ENCODE measurements around the gene PPM1L.
"Not testable (repeated sequence)": the region's sequence is repeated elsewhere in the genome, so short reads cannot be mapped to it uniquely, and the experiment has no call there.

Gene PPM1L

GRCh38 chr3:160755776-160756304 is at the start of gene PPM1L:
TSS of gene PPM1L (plus strand) at chr3:160756231.
- DNase-seq = peak; percentile 21 to 62

DNA sequence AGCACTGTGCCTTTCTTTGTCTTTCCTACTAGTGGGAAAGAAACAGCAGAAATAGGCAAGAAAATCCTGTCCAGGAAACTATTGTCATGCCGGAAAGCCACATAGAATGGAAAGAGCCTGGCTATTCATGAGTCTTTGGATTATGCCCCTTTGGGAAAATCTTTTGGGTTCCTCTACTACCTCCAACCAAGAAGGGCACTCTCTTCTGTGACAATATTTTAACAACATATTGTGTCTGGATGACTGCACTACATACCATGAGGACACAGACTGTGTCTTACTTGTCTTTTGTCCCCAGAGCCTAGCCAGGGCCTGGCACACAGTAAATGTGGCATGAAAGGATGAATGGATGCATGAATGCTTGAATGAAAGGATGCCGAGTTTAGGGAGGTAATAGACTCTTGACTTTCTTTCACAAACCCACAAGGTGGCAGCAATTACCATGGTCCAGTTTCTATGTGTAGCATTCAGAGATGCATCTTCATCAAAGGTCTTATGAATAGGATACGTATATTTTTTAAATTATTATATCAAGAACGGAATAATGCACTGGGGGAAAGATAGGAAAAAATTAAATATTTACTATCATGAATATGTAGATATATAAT is 48.7 kb upstream of the PPM1L start:
- peak; percentile 36 to 55 for DNase-seq

- no peak for DNase-seq
Measured at GRCh38 chr3:160709477-160710182, 46.4 kb upstream of the PPM1L start.

DNA sequence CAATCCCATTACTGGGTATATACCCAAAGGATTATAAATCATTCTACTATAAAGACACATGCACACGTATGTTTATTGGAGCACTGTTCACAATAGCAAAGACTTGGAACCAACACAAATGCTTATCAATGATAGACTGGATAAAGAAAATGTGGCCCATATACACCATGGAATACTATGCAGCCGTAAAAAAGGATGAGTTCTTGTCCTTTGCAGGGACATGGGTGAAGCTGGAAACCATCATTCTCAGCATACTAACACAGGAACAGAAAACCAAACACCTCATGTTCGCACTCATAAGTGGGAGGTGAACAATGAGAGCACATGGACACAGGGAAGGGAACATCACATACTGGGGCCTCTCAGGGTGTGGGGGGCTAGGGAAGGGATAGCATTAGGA is 42.9 kb upstream of the PPM1L start:
- DNase-seq = not testable (repeated sequence)

DNA sequence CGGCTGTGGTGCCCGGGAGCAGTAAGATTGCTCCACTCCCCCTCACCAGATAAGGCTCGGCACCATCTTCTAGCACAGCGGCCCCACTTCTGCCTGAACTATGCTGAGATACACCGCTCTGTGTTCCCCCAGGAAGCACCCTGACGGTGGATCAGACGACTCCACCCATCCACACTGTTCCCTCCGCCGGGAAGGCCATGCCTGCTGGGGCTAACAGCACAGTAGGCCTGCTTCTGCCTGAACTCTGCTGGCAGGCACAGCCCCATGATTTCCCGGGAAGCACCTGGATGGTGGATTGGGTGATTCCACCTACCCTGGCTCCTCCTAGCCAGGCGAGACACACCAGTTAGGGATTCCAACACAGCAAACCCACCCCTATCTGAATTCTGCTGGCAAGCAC is 36.3 kb upstream of the PPM1L start:
- DNase-seq = no peak

DNA sequence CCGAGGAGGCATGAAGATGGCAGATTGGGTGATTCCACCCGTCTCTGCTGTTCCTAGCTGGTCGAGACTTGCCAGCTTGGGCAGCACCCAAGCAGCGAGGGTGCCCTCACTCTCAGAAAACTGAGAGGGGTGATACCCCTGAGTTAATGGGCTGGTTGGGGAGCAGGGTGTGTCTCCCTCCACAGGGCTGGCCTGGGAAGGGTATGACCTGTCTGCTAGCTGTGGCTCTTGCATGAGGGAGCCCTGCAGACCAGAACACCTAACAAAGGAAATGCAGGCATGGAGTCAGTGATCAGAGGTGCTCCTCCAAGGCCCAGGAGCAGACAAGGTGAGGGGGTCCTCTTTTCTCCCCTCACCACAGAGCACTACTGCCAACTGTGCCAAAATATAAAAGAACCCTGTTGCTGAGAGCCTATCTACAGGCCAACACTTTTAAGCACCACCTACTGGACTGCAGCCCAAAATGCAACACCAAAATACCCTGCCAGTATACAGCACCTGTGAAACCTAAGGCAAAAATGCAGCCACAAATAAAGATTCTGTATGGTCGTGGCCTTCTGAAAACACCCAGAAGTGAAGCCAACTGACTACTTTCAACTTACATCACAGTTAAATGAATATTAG is 35.8 kb upstream of the PPM1L start:
- no peak for DNase-seq

DNA sequence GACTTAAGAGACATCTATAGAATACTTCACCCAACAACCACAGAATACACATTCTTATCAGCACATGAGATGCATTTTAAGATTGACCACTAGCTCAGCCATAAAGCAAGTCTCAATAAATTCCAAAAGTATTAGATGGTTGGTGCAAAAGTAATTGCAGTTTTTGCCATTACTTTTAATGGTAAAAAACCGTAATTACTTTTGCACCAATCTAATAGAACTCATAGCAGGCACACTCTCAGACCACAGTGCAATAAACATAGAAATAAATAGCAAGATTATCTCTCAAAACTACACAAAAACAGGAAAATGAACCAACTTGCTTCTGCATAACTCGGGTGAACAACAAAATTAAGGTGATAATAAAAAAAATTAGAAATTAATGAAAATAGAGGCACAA is 33.7 kb upstream of the PPM1L start:
- DNase-seq = no peak

DNA sequence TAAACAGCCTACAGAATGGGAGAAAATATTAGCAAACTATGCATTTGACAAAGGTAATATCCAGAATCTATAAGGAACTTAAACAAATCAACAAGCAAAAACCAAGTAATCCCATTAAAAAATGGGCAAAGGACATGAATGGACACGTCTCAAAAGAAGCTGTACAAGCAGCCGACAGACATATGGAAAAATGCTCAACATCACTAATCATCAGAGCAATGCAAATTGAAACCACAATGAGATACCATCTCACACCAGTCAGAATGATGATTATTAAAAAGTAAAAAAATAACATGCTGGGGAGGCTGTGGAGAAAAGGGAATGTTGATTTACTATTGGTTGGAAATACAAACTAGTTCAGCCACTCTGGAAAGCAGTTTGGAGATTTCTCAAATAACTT is 30.7 kb upstream of the PPM1L start:
- DNase-seq = no peak

DNA sequence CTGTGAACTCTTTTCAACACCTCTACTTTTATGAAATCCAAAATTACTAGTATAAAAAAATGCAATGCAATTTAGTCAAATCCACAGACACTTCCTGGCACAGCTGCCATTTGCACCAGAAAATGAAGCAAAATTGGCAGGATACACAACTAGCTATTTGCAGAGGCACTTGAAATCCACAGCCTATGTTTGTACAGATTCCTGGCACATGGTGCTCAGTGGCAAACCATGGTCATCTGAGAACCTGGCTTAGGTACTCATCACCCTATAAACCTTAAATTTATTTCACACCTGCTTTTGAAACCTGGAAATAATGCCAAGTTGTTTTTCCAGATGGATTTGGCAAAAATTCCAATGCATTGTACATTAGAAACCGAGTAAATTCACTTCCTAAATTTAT is 20.2 kb upstream of the PPM1L start:
- DNase-seq = peak; percentile 86 to 89

DNA sequence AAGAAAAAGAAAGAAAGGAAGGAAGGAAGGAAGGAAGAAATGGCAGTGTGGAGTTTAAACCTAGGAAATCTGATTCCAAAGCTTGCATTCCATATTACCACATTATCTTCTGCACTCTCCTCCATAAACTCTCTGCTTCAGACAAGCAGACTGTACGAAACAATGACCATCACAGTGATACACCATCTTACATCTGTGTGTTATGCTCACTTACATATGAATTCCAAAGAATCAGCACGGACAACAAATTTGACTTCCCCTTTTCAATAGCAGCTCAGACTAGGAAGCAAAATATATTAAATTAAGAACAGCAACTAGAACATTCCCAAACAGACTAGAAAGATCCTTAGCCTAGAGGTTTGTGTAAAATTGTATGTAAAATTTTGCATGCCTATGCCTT is 18.0 kb upstream of the PPM1L start:
- no peak for DNase-seq

DNA sequence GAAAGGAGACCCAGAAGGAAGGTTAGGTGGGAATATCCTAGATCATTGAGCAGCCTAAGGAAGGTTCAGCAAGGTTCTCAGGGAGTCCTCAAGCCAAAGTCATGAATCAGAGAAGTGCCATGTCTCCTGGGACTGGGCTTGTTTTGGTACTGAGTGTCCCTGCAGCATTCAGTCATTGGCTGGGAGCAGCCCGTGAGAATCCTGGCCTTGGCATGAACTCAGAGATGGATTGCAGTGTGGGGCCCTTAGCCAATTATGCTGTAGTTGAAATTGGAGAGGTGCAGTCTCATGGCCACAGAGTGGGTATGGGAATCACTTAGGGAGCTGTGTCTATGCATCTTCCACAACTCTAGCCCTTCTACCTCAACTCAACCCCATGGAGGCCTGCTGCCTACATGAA is 17.0 kb upstream of the PPM1L start:
- DNase-seq = no peak

GRCh38 chr3:160746976-160747375 is 9.1 kb upstream of the PPM1L start:
- DNase-seq = no peak

DNA sequence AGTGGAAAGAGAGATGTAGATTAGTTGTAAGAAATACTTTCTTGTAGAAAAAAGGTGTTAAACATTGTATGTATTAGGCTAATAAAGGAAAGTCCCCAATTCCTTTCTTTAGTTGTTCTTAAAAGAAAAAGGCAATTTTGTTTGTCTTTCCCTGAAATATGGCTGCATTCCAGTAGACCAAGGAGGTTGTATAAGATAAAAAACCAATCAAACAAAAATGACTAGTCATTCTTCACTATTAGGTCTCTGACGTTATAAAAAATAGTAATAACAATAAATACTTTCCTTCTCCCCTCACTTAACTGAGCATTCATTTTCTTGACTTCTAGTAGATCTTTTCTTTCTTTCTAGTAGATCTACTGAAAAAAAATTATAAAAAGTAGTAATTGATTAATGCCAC is 8.6 kb upstream of the PPM1L start:
- no peak for DNase-seq

DNA sequence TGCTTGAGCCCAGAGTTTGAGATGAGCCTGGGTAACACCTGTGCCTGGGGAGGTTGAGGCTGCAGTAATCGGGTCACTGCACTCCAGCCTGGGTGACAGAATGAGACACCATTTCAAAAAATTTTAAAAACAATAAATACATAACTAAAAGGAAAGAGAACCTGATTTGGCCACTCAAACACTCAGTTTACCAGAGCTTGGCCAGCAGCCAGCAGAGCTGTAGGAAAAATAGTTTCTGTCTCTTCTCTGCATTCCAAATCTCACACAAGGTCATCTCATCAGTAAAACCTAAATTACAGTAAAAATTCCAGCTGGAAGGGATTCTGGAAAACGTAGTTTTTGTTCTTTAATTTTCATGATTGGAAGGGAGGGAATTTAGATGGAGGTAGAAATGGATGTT is 7.8 kb upstream of the PPM1L start:
- no peak for DNase-seq

DNA sequence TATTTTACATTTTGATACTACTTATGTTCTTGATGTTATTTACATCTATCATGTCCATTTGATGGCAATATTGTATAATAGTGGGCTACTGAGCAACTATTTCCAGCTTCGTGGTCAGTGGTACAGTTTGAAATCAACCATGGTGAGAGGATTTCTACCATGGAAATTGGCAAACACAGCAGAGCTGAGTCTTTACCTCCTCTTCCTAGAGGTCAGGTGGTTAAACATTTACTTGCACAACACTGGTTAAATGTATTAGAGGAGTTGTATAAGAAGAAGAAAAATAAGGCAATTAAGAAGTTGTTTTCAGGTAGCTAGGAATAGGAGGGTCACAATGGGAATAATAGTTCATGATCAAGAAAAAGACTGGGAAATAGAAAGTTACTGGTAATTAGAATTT is 7.2 kb upstream of the PPM1L start:
- no peak for DNase-seq

GRCh38 chr3:160753953-160754352 is 2.1 kb upstream of the PPM1L start:
- no peak for DNase-seq

DNA sequence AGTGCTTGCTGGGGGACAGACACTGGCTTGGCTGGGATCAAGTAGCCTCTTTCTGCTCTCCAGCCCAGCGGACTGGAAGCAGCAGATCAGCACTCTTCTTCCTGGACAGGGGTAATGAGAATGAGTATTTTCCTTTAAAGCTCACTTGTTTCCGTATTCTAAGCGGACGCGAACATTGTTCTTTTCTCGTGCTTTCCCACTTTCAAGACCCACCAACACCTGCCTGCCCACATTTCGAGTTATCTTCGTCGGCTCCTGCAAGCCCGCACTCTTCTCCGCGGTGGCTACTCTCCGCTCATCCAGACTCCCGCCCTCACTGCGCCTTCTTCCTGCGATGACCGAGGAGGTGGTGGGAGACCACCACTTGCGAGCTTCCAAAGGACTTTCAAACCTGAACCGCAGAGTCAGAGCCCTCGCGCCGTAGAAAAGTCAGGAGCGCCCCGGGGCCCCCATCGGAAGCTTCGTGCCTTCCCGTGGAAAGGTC is 1.6 kb upstream of the PPM1L start:
- peak; percentile 34 to 46 for DNase-seq

- peak; percentile 81 to 85 for DNase-seq
Measured at GRCh38 chr3:160754855-160755747, 930 bp upstream of the PPM1L start.

- no peak for DNase-seq
Measured at GRCh38 chr3:160757233-160758106, 1.4 kb downstream of the PPM1L start.

DNA sequence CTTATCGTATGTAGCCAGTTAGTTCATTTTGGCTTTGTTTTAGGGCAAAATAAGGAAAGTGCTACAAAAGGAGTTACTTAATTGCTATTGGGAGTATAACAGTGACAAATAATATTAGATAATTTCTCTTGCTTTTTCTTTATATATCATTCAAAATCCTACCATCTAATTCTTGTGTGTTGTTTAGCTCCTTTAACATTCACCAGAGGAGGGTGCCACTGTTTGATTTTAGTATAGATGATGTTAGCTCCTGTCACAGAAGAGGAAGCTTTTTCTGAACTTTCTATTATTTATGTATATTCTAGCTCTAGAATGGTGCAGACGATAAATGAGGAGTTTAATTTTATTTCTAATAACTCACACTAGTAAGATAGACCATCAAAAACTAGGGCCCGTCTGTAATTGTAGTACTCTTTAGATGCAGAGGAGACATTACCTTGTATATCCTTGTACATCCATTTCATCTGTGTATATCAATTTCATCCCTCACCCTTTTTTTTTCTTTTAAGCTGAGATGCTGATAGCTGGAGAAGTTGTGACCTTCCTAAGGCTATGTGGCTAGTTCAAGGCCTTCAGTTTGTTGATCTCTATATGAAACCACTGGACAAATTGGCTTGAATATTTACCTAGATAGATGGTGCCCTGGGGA is 3.0 kb downstream of the PPM1L start:
- DNase-seq = no peak

DNA sequence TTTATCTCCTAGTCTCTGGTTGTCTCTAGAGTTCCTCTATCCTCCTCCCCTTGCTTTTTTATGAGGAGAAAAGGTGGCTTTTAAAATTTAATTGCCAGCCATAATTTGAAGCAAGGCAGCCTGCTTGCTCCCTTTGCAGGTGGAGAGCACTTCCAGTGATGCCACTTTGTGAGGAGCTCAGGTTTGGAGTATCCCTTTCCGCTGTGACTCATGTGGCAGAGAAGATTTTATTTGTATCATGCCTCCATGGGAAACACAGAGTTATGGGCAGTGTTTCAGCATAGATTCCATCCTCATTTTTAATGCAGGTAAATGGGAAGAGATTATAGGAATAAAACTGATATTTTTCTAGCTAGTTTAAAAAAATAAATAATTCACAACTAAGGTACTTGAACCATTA is 7.0 kb downstream of the PPM1L start:
- DNase-seq = no peak
